GM18507 (cell line): ENCODE results near the gene RASD1.
"Not testable (repeated sequence)": the region's sequence is repeated elsewhere in the genome, so short reads cannot be mapped to it uniquely, and the experiment has no call there.

Experiments
- DNase-seq: peaks from one replicate; pipeline ENCODE4 v3.0.0; 2011; ENCODE audit warnings: low read depth; ENCODE audit not compliant: insufficient read length; ENCODE audit errors: extremely low spot score
- FAIRE-seq: peaks from 2 replicates; lab custom pipeline; 2011; peaks lifted over from hg19 to GRCh38; lab: Jason Lieb, UNC

The RASD1 gene

DNA sequence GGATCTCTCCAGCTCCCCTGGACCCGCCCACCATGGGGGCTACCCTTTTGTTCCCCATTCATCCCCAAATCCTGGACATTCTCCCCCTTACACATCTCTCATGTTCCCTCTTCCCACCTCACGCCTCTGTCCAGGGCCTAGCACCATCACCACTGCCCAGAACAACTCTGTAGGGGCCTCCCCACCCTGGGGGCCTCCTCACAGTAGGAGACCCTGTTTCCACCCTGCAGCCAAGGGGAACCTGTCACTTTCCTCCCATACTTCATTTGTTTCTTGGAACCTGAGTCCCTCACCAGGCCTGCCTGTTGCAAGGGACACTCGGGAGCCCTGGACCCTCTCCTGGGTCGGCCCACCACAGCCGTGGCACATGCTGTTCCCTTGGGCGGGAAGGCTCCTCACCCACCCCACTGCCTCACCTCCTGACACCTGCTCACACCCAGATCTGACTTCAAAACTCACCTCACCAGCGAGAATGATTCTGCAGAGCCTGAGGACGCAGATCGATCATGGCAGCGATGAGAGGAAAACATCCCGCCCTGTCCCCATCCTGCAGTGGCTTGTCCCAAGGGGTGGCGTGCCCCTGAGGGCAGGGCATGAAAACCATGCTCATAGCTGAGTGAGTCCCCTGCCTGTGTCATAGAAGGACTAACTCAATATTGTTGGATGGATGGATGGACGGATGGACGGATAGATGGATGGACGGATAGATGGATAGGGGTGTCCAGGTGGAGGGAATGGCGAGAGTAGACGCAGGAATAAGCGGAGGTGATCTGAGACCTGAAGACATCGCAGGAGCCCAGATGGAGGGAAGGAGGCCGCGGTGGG is 6.8 kb upstream of the RASD1 start:
- FAIRE-seq = no peak
- DNase-seq = no peak

DNA sequence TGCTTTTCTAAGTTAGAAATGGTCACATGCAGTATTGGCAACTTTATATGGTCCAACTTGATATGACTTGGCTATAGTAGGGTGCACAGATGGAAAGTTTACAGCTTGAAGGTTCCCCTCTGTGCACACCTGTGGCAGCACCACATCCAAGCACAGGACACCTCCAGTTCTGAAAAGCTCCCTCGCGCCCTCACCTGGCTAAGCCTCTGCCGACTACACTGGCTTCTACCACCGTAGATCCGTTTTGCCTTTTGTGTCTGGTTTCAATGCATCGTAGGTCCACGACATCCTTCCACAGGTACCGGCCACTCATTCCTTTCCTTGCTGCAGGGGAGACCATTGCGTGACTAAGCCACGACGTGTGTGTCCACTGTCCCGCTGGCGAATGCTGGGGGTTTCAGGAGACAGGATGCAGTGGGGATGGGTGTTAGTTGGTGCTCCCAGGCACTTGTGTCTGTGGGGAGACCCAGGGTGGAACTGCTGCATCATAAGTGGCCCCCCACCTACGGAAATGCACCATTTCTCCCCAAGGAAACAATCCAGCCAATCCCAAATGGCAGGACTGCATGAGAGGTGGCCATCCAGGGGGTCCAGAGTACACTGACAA is 4.9 kb upstream of the RASD1 start:
- DNase-seq (no peak), FAIRE-seq (no peak)

DNA sequence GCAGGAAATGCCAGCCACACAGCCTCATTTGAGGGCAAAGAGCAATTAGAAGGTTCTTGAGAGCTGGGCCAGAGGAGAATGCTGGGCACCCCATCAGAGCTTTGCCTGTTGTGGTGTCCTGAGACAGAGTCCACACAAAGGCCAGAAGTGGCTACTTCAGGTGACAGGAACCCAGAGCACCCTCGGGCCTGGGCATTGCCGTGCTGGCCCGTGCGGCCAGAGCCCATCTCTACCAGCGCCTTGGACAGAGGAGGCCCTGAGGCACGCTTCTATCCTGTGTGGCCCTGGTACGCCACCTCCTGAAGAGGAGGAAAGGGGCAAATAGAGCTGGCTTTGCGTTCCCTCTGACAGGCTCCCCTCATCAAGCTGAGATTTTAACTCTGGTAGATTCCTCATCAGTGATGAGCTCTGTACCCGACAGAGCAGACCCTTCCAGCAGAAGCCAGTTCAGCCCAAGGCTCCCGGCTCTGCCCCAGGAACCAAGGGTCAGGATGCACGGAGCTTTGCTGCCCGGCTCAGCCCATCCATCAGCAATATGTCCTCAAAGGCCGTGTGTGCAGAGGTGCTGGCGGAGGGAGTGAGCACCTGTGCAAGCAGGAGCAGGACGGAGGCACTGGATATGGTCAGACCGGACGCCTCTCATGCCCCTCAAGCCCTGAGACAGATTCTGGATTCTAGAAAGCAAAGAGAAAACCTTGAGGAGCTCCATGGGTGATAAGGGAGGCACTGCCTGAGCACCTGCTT is 3.4 kb upstream of the RASD1 start:
- FAIRE-seq = no peak
- DNase-seq = no peak

DNA sequence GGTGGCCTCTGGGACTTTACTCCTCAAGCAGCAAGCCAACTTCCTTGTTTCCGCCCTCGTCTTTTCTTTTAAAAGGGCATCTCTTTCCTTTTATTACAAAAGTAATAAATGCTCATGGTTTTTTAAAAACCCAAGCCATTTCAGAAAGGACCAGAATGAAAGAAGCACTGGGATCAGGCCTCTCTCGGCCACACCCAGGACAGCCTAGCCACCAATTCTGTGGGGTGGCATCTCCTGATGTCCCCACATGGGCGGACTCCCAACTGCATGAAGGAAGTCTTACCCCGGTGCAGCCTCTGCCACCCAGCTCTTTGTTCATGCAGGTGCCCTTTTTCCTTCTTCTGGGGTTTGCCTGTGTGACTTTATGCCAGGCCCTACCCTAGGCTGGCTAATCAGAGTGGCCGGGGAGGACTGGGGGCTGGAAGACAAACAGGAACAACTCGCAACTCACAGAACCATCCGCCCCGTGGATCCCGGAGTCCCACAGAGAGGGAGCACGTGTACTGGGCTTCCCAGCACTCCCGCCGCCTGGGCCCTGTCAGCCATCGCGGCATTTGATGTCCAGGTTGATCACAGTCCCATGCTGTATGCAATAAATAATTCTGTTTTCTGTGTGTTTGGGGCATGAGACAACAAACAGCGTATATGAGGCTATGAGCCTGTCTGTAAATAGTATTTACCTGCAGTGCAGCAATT is 2.6 kb upstream of the RASD1 start:
- DNase-seq = no peak
- no peak for FAIRE-seq

DNA sequence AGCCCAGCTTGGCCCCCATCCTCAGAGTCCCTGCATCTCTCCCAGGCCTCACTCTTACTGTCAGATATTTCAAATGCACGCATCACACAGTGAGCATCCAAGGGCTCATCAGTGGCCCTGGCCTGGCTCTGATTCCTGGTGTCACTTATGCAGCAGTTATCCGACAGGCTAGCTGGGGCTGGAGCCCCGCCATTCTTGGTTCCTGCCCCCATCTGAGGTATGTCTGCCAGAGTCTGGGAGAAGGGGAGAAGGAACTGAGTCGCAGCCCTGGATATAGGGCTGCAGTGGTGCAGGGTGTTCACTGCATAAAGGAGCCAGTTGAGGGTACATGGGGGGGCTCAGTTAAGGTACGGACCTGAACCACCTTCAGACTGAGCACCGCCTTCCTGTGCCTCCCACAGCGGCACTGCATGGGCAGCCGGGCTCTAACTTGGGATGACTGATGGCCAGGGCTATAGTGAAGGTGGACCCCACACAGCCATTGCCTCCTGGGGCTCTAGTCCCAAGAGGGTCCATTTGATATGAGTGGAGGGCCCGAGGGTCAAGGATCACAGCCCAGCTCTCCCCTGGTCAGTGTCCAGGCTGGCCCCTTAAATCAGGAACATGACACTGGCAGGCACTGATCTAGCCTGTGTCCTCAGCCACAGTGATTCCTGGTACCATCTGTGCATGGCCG is 1.8 kb upstream of the RASD1 start:
- no peak for FAIRE-seq
- no peak for DNase-seq

DNA sequence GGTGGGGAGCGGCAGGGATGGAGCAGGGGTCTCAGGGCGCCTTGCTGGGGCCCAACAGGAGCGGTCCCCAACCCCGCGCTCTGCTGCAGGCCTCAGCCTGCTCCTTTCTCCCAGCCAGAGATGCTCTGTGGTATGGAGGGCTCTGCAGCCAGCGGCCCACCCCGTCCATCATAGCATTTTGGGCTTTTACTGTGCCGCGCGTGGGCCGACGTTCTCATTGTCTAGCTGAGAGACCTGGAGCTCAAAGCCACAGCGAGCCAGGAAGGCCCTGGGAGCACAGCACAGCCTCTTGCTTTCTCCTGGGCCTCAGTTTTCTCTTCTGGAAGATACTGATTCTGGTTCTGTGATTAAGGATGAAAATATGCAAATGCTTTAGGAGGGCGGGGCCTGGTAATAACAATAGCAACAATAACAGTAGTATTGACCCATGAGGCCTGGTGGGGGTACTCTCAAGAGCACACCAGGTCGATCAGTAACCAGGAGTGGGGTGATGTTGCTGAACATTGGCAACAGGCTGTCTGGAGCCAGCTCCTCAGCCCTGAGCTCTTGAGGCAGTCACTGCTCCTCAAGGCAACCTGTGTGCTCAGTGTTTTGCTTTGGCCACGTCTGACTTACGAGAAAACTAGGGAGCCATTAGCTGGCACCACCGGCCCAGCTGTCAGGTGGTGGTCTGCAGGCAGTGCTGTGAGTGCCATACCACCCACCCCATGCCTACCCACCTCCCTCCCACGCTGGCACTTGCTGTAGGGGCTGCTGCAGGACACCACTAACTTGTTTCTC is 1.1 kb upstream of the RASD1 start:
- no peak for DNase-seq
- FAIRE-seq = no peak

DNA sequence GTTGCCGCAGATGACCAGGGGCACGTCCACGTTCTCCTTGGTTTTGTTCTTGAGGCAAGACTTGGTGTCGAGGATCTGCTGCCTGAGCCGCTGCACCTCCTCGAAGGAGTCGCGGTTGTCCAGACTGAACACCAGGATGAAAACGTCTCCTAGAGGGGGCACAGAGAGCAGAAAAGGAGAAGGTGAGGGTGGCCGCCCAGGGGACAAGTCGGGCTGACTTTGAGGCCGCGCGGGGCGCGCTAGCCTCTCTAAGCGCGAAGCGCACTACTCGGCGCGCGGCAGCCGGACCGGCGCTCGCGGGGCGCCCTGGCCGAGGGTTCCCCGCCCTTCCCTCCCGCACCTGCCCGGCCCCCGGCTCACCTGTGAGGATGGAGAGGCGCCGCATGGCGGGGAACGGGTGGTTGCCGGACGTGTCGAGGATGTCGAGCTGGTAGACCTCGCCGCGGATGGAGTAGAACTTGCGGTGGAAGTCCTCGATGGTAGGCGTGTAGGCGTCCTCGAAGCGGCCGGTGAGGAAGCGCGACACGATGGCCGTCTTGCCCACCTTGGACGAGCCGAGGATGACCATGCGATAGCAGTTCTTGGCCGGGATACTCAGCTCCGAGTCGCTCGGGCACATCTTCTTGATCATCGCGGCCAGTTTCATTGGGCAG is 533 bp downstream of the RASD1 start:
- FAIRE-seq (no peak), DNase-seq (no peak)

DNA sequence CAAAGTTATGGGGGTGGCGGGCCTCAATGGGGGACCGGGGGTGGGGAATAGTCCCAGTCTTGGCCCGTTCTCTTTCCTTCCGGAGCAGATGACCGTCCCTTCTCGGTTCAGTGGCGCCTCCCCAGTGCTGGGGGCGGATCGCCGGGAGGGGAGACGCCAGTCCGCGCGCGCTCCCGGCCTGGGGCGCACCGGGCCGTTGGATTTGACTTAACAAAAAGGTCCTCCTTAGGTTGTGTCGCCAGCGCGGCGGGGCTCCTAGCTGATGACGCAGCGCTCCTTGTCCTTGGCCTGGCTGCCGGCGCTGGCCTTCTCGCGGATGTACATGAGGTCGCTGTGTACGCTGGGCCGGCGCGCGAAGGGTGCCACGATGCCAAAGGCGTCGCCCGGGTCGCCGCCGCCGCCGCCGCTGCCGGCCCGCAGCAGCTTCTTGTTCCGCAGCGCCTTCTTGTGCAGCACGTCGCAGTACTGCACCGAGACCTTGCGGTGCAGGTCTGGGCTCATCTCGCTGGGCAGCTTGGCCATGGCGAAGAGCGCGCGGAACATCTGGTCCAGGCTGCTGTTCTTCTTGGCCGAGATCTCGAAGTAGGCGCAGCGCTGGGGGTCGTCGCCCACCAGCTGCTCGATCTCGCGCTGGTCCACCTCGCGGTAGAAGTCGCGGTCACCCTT is 1.2 kb downstream of the RASD1 start:
- DNase-seq (no peak), FAIRE-seq (no peak)

DNA sequence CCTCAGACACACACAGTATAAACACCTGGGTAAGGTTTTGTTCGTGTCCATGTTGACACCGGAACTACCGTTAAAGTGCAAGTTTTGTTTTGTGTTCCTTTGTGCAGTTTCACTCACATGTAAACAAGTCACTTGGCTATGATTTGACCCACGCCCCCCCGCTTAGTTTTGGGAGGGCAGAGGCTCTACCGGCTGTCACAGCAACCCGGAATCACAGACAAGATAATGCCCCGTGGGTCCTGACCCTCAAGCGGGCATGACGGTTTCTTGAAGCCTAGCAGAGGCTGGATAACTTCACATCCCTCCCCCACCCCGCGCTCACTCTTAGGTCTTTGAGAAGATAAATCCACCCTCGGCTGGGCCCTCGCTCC is 1.7 kb downstream of the RASD1 start:
- FAIRE-seq = no peak
- DNase-seq = no peak

DNA sequence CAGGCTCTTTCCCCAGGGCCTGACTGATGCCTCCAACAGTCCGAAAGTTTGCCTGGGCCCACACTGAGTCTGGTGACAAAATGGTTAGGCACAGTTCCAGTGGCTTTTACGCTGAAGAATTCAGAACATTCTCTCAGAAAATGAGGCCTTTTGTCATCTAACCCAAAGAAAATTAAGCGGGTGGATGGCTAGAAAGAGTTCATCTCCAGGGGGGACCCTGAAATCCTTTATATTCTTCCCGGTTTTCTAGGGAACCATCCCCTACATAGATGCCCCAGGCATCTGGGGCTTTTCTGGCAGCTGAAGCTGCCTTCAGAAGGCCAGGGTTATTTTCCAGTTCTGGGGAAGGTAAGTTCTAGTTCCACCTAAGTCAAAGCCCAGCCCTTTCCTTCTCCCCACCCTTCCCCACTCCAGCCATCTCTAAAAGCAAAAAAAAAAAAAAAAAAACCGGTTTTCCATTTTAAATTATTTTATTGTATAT is 2.2 kb downstream of the RASD1 start:
- DNase-seq (no peak), FAIRE-seq (no peak)

DNA sequence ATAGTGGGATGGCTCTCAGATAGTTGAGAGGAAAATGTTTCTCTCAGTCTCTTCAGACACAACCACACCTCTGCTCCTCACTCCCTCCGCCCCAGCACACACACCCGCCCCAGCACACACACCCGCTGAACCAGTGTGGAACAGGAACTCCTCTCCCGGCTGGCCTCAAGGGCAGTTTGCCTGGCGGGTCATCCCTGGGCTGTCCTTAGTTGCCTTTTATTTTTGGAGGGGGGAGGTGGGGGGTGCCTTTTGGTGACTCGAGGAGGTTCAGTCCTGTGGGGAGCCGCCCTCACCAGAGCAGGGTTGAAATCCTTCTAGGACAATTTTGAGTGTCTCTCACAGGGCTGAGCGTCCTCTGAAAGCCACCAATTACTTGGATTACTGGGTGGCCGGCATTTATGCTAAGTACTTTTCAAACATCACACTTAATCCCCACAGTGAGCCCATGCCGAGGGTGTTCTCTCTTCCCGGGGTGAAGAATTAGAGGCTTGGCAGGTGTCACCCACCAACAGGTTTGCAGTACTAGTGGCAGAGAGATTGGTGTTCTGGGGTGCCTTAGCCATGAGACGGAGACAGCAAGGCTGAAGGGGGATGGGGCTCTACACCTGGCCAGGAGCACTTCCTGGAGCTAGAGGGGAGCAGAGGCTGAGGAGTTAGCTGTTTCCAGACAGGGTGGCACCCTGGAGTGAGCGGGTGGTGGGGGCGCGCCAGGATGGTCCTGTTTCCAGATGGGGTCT is 2.8 kb downstream of the RASD1 start:
- FAIRE-seq (no peak), DNase-seq (no peak)

DNA sequence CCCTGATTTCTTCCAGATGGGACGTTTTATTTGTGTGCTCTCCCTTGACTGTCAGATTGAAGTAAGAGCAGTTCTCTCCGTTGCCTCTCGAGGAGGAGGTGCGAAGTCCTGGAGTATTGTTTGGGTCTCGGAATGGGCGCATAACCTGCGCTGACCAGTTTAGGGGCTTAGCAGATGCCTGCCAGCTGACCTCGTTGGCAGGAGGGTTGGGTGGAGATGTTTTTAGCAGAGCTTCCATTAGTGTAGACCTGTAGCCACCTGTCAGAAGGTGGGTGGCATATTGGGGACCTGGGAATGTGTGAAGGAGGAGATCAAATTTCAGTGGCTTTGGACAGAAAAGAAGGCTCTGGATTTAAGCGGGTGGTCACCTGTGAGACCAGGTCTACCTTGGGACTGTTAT is 3.6 kb downstream of the RASD1 start:
- FAIRE-seq (no peak), DNase-seq (no peak)

DNA sequence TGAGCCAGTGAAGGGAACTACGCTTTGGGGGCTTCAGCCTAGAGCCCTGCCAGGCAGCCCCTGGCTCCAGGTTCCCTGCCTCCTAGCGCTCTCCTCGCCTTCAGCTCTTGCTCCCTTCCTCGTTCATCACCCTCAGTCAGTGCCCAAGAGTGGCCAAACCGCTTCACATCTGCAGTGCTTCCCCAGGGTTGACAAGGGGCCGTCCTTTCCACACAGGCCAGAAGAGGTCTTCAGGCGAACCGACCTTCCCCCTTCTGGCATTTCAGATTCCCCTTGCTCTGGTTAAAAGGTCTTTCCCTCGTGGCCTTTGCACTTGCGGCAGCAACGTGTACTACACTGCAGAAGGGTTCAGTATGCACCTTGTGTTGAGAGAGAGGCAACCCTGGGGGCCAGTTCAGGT is 4.1 kb downstream of the RASD1 start:
- no peak for DNase-seq
- FAIRE-seq = no peak

DNA sequence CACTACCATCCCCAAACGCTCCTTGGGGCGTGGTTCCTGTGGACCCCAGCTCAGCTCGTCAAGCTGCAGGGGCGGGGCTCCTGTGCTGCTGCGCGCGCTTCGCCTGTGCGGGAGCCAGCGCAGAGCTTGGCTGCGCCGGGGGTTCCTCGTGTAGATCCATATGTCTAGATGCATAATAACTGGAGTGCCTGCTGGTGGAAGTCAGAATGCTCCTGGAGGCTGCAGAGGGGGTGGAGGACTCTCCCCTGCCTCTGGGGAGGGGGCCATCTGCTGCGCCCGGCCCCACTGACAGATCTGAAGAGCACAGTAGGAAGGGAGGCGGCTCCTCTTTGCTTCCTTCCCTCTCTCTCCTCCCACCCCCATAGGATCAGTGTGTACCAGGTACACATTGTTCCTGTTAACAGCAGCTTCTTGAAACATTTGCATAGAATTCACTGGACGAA is 4.6 kb downstream of the RASD1 start:
- FAIRE-seq = no peak
- DNase-seq = no peak

DNA sequence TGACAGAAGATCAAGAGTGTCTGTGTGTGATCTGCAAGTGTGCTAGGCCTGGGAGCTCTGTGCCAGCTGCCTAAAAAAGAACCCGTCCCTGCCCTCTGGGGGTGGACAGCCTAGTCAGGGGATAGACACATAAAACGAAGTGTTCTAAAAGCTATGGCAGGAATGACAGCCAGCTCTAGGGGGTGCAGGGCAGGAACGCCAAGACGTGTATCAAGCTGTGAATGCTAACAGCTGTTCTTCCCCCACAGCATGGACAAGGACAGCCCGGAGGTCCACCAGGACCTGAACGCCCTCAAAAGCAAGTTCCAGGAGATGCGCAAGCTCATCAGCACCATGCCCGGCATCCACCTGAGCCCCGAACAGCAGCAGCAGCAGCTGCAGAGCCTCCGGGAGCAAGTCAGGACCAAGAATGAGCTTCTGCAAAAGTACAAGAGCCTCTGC is 5.1 kb downstream of the RASD1 start:
- no peak for DNase-seq
- FAIRE-seq = no peak

DNA sequence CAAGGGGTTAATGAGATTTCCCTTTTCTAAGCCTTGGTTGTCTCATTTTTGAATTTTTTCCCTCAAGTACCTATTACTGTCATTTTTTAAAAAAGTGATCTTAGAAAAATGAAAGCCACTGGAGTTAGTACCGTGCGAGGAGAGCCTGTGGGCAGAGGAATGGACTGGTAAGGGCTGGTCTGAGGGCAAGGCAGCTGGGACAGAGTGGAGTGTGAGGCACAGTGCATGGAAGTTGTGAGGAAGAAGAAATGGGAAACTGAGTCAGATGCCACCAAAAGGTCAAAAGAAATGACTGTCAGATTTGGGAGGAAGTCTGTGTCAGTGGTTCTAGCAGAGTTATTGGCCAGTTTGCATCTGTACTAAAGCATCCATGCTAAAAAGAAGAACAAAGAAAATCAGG is 8.2 kb downstream of the RASD1 start:
- no peak for DNase-seq
- no peak for FAIRE-seq

DNA sequence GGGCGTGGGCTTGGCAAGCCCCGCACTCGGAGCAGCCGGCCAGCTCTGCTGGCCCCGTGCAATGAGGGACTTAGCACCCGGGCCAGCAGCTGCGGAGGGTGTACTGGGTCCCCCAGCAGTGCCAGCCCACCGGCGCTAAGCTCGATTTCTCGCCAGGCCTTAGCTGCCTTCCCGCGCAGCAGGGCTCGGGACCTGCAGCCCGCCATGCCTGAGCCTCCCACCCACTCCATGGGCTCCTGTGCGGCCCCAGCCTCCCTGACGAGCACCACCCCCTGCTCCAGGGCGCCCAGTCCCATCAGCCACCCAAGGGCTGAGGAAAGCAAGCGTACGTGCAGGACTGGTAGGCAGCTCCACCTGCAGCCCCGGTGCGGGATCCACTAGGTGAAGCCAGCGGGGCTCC is 9.8 kb downstream of the RASD1 start:
- FAIRE-seq, DNase-seq: not testable (repeated sequence)
